GM18511 (cell line): ENCODE measurements around the gene NFIX.
"Not testable (repeated sequence)": the region's sequence is repeated elsewhere in the genome, so short reads cannot be mapped to it uniquely, and the experiment has no call there.

Experiments
- ATAC-seq: cut with Tn5 transposase; IDR thresholded peaks from one replicate; pipeline ENCODE4 v1.9.1; 2021; ENCODE audit warnings: mild to moderate bottlenecking, moderate library complexity; ENCODE audit not compliant: unreplicated experiment

NFIX gene

DNA sequence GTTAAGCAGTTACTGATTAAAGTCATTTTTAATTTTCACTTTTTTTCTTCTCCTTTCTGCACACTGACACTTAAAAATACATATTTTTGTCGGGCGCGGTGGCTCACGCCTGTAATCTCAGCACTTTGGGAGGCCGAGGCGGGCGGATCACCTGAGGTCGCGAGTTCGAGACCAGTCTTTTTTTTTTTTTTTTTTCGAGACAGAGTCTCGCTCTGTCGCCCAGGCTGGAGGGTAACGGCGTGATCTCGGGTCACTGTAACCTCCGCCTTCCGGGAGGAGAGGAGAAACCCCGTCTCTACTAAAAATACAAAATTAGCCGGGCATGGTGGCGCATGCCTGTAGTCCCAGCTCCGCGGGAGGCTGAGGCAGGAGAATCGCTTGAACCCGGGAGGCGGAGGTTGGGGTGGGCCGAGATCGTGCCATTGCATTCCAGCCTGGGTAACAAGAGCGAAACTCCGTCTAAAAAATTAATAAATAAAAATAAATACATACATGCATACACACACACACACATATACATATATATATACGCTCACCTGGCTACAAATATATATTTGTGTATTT is 37.8 kb upstream of the NFIX start:
- peak; percentile 11 for ATAC-seq

DNA sequence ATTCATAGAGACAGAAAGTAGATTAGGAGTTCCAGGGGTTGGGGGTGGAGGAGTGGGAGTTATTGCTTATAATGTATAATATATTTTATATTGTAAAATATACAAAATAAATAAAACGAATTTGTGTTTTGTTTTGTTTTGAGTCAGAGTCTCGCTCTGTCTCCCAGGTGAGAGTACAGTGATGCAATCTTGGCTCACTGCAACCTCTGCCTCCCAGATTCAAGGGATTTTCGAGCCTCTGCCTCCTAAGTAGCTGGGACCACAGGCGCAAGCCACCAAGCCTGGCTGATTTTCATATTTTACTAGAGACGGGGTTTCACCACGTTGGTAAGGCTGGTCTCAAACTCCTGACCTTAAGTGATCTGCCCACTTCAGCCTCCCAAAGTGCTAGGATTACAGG is 35.8 kb upstream of the NFIX start:
- no peak for ATAC-seq

DNA sequence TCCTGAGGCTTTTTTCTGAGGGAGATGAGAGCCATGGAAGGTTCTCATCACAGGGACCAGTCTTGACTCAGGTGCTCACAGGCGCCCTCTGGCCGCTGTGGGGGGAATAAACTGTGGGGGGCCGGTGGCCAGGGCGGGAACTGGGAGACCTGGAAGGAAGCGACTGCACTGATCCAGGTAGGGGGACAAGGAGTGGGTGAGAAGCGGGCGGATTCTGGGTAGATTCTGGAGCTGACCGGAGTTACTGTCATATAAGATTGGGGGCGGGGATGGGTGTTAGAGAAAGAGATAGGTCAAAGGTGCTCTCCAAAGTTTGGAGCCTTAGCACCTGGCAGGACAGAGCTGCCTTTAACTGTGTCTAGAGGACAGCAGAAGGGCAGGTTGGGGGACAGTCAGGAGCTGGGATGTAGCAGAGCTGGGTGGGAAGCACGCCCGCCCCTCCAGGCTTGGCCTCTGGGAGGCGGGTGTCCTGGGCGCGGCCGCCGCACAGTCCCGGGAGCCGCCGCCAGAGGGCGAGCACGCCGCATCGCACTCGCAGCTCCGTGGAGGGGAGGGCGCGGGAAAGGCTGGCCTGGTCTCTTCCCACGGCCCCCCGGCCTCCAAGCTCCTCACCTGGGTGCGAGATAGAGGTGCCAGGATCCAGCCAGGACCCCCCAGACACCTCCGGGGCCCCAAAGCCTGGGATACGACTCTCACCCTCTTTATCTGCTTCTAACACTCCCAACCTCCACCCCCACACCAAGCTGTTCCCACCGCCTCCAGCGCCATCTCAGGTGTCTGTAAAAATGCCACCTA is 30.1 kb upstream of the NFIX start:
- ATAC-seq, result peak; percentile 77

DNA sequence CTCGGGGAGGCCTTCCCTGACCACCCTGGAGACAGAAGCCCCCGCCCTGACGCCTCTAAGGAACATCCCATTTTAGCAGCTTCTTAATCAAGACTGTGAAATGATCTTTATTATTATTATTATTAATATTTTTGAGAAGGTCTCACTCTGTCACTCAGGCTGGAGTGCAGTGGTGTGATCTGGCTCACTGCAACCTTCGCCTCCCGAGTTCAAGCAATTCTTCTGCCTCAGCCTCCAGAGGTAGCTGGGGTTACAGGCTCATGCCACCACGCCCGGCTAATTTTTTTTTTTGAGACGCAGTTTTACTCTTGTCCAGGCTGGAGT is 29.5 kb upstream of the NFIX start:
- no peak for ATAC-seq

DNA sequence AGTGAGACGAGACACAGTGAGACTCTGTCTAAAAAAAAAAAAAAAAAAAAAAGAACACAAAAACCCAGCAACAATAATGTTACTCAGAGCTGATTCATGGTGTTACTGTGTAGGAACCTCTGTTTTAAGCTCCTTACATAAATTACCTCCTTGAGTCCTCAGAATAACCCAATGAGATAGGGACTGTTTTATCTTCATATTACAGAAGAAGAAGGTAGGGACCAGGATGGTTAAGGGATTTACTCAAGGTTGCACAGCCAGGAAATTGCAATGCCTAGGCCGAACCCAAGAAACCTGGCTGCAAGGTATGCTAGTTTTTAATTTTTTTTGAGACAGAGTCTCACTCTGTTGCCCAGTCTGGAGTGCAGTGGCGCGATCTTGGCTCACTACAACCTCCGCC is 27.4 kb upstream of the NFIX start:
- no peak for ATAC-seq

DNA sequence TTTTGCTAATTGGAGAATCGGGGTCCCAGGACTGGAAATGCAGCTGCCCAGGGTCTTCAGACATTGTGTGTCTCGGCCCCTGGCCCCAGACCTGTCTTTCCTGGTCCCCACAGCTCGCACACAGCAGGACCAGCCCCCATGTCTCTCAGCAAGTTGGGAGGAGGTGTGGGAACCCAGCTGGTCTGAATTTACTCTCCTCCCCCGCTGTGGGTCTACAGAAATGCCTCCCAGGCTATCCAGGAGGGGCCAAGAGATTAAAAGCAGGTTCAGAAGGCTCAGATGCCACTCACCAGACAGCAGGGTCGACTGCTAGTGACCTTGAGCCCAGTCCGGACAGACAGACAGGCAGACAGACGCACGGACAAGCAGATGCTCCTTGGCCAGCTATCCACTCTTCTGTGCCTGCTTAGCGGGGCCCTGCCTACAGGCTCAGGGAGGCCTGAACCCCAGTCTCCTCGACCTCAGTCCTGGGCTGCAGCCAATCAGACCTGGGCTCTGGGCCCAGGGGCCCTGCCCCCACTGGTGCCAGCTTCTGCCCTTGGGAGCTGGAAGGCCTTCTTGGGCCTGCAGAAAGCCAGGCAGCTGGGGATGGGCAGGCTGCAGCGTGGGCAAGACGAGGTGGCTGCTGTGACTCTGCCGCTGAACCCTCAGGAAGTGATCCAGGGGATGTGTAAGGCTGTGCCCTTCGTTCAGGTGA is 25.8 kb upstream of the NFIX start, which contains the start of gene DAND5:
Gene DAND5, plus strand, starts transcription at position 285 of the 697 bp plus-strand sequence. Its CDS starts 85 bp downstream, at position 370.
- ATAC-seq, result no peak

DNA sequence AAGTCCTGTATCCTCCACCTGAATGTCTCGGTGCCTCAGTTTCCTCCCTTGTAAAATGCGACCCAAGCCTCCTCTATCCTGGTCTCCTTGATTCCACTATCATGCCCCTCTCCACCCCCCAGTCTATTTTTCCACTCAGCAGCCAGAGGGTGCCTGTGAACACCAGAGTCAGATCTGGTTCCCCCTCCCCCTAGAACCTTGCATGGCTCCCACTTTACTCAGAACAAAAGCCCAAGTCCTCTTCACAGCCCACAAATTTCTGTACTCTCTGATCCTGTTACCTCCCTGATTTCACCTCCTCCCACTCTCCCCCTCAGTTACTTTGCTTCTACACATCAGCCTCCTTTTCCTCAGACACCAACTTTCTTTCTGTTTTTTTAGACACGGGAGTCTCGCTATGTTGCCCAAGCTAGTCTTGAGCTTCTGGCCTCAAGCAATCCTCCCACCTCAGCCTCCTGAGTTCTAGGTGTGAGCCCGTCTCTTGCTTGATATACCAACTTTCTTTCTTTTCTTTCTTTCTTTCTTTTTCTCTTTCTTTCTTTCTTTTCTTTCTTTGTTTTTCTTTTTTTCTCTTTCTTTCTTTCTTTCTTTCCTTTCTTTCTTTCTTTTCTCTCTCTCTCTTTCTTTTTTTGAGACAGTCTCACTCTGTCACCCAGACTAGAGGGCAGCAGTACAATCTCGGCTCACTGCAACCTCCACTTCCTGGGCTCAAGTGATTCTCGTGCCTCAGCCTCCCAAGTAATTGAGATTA is 25.0 kb upstream of the NFIX start:
- ATAC-seq, result no peak

DNA sequence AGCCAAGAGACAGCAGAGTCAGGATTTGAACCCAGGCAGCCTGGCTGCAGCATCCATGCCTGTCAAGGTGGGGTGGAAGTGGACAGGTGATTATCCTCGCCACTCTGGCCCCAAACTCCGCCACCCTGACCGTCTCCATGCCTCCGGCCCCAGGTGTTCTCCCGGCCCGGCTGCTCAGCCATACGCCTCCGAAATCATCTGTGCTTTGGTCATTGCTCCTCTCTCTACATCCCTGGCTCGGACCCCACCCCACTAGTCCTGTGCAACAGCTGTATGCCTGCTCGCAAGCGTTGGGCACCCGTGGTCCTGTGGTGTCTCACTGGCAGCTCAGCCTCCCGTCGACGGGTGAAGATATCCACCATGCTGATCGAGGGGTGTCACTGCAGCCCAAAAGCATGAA is 22.0 kb upstream of the NFIX start:
- ATAC-seq, result no peak

DNA sequence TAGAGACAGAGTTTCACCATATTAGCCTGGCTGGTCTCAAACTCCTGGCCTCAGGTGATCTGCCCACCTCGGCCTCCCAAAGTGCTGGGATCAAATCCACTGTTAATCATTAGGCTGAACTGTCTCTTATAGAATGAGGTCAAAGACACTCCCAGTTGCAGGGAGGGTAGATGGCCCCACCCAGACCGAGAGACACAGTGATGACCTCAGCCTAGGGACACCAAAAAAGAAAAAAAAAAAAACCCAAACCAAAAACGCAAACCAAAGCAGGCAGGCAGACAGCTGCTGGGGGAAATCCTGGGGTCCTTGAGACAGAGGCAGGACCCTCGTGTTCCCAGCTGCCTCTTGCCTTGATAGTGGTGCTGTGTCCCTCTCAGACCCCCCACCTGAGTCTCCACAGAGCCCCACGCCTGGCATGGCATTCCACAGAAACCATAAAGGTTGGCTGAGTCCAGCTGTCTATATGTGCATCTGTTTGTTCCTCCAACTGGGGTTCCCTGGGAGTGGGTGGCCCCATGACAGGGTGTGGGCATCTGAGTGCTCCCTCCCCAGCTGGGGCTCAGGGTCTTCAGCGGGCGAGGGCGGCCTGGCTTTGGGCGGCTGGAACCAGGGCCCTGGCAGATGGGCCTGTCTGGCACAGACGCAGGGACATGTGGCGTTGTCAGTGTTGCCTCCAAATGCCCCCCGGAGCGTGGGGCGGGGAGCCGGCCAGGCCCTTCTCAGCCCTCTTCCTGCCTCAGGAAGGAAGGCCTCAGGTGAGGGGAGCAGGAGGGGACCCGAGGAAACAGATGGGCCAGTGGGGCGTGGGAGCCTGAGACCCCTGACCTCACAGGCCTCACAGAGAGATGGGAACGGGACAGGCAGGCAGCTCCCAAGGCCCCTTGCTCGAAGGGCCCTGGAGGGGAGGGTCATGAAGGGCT is 20.7 kb upstream of the NFIX start:
- ATAC-seq, result no peak

DNA sequence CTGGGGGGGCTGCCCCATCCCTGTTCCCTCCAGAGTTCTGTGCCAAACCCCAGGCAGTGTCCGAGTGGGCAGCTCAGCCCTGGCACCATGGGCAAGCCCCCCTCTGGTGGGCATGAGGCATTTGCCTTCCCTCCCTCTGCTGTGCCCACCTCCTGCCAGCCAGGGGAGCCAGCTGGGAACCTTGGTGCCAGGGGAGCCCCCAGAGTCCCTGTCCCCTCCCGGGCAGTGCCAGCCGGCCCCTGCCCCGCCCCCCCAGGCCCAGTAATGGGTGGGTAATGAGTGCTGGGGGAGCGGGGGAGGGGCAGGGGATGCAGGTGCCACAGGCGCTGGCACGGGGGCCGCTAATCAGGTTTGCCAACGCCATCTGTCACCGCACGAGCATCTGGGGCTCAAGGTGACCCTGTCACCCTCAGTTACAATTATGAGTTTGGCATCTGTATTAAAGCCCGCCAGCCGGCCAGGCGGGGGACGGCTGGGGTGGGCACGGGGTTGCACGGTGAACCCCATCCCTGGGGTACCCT is 20.0 kb upstream of the NFIX start:
- no peak for ATAC-seq

DNA sequence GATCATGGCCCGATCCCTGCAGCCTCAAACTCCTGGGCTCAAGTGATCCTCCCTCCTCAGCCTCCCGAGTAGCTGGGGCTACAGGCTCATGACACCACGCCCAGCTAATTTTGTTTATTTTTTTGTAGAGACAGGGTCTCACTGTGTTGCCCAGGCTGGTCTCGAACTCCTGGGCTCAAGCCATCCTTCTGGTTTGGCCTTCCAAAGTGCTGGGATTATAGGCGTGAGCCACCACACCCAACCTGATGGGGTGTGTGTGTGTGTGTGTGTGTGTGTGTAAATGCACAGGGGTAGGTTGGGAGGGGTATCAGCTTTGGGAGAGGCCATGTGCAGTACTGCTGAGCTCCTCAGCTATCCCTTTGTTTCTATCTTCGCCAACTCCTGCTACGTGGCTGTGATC is 19.2 kb upstream of the NFIX start:
- not testable (repeated sequence) for ATAC-seq

DNA sequence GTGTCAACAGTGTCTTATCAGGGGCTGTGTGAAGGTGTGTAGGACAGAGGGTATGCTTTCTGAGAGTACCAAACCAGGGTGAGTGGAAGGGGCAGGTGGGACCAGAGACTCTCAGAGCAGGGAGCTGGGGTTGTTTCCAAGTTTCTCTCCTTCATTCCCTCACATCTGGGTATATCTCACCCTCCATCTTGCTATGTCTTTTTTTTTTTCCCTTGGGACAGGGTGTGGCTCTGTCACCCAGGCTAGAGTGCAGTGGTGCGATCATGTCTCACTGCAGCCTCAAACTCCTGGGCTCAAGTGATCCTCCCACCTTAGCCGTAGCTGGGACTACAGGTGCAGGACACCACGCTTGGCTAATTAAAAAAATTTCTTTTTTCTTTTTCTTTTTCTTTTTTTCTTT is 15.3 kb upstream of the NFIX start:
- ATAC-seq, result no peak

DNA sequence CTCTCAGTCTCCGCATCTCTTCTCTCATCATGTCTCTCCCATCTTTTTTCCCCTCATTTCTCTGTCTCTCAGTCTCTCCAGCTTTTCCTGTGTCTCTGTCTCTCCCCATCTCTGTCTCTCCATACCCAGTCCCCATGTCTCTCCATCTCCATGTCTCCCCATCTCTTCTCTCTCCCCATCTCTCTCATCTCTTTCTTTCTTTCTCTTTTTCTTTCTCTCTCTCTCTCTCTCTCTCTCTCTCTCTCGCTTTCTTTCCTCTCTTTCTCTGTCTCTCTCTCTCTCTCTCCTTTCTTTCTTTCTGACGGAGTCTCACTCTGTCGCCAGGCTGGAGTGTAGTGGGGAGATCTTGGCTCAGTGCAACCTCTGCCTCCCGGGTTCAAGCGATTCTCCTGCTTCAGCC is 12.6 kb upstream of the NFIX start:
- no peak for ATAC-seq

DNA sequence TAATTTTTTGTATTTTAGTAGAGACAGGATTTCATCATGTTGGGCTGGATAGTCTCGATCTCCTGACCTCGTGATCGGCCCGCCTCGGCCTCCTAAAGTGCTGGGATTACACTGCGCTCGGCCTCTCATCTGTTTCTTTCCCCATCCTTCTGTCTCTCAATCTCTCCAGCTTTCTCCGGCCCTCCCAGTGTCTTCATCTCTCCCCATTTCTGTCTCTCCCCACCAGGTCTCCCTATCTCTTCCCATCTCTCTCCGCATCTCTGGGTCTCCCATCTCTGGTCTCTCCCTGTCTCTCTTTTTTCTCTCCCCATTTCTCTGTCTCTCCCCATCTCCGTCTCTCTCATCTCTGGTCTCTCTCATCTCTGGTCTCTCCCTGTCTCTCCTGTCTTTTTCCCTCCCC is 12.2 kb upstream of the NFIX start:
- no peak for ATAC-seq

DNA sequence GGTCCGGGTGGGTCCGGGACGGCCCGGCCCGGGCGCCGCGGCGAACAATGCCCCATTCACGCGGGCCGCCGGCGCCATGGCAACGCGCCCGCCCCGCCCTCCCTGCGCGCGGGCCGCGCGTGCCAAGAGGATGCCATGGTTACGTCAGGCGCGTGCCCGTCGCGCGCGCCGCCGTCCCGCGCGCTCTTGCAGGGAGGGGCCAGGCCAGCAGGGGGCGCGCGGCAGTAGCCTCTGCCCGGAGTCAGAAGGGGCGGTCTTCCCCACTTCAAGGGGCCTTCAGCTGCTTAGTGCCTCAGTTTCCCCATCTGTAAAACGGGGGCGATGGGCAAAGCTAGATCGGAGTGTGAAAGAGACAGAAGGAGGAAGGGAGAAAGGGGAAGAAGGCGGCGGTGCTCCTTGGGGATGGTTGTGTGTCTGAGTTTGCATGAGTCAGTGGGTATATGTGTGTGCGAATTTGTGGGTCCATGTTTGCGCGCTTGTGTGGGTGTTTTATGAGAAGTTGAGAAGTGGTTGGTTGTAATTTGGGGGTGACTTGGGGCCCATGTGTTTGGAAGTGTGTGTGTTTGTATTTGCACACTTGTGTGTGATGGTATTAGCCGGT is 11.6 kb upstream of the NFIX start:
- ATAC-seq, result no peak

DNA sequence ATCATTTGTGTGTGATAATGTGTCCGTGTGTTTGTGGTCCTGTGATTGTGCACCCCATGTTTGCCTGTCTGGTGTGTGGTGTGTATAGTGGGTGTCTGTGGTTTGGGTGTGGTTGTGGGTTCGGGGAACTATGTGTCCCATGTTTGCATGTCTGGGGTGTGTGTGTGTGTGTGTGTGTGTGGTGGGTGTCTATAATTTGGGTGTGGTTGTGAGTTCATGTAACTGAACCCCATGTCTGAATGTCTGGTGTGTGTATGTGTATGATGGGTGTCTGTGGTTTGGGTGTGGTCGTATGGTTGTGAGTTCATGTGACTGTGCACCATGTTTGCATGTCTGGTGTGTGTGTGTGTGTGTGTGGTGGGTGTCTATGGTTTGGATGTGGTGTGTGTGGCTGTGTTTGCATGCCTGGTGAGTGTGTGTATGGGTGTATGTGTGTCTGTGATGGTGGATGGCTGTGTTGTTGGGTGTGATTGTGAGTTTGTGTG is 11.1 kb upstream of the NFIX start:
- ATAC-seq, result no peak

DNA sequence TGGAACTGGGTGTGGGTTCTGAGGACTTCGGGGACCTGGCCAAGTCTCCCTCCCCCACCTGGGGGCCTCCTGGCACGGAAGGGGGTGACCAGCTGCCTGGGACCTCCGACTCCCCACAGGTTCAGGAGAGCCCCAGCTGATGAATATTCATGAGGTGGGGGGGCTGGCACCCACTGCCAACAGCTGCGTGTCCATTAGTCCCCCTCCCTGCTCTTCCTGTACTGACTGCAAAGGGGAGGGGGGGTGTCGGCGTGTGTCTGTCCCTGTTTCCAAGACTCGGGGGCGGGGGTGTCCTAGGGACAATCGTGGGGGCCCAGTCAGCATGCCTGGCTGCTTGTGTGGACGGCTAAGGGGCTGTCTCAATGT is 10.6 kb upstream of the NFIX start:
- ATAC-seq, result no peak

DNA sequence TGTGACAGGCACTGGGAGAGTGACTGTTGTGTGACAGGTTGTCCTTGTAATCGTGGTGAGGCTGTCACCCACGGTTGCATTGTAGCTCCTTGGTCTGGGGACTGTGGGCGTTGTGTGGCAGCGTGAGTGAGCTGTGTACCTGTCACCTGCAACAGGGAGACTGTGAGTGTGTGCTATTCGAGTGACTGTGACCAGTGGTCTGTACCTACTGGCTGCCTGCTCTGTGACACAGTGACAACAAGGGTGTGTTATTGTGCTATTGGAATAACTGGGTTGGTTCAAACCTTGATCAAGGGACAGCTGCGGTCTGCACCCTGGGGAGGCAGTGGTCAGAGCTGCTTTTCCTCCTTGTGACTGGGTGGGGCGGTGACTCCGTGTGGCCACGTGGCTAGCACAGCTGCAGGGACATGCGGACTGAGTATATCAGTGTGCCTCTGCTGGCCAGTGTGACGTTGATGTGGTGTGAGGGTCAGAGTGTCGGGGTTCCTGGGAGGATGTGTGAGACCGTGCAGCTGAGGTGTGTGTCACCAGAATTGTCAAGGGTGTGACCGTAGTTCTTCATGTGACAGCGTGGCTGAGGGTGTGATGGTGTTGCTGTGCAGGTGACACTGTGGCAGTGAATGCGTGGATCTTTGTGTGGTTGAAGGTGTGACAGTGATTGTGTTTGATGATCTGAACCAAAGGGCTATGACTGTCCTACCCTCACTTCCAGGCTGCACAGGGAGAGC is 10.1 kb upstream of the NFIX start:
- no peak for ATAC-seq

DNA sequence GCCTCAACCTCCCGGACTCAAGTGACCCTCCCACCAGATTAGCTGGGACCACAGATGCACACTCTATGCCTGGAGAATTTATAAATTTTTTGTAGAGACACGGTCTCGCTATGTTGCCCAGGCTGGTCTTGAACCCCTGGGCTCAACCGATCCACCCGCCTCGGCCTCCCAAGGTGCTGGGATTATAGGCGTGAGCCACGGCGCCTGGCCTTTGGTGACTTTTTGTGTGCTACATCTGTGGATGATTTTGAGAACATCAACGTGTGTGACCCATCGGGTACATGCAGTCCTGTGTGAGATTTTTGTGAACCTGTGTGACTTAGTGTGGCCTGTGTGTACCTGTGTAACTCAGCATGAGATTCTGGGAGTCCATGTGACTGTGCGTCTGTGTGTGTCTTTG is 8.5 kb upstream of the NFIX start:
- no peak for ATAC-seq
